GM06990 (cell line): ENCODE results near the gene RASL12.
"Not testable (repeated sequence)": the region's sequence is repeated elsewhere in the genome, so short reads cannot be mapped to it uniquely, and the experiment has no call there.

Experiments
- DNase-seq: peaks from one replicate; pipeline ENCODE4 v3.0.0-alpha.2; 2011; ENCODE audit not compliant: insufficient read length; ENCODE audit errors: extremely low read depth
- H3K27me3 ChIP-seq: replicated peaks from 2 replicates; pipeline ENCODE4 v1.6.0; 2011; ENCODE audit warnings: low read length; ENCODE audit not compliant: control insufficient read depth, insufficient read depth
- H3K36me3 ChIP-seq: 2 replicates; pipeline ENCODE4 v1.5.1; 2011; ENCODE audit warnings: low read length; ENCODE audit not compliant: control insufficient read depth, insufficient read depth
- H3K4me3 ChIP-seq: replicated peaks from 2 replicates; pipeline ENCODE4 v1.5.1; 2011; ENCODE audit warnings: low read depth, mild to moderate bottlenecking, control low read depth, low read length
- TF ChIP-seq, protein P1 (sequence below): IDR thresholded peaks from 2 replicates; pipeline ENCODE4 v1.5.1; 2011; ENCODE audit warnings: low read length, control low read depth, mild to moderate bottlenecking, inconsistent platforms; ENCODE audit not compliant: insufficient read depth, poor library complexity, severe bottlenecking

Gene RASL12

DNA sequence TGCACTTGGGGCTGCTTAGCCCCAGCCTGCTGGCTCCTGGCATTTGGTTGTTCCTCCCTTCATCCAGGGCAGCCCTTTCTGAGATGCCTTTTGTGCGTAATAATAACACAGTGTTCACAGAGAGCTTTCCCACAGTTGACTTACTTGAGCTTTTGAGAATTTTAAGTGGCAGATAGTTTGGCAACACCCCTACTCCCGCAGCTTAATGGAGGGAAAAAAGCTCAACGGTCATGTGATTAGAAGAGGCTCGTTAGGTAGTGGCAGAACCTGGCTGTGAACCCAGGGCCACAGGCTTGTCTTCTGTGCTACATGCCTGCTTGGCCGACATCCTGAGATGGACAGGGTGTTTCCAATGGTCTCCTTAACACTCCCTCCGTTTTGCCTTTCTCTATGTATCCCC is 13.5 kb upstream of the RASL12 start:
- H3K27me3 ChIP-seq, result no peaks in the 10 kb centered on the region; the same call in none of the 2 replicates
- no peak overlapping the region for H3K4me3 ChIP-seq
- no peaks in the 10 kb centered on the region for H3K36me3 ChIP-seq
- TF ChIP-seq, protein P1, sequence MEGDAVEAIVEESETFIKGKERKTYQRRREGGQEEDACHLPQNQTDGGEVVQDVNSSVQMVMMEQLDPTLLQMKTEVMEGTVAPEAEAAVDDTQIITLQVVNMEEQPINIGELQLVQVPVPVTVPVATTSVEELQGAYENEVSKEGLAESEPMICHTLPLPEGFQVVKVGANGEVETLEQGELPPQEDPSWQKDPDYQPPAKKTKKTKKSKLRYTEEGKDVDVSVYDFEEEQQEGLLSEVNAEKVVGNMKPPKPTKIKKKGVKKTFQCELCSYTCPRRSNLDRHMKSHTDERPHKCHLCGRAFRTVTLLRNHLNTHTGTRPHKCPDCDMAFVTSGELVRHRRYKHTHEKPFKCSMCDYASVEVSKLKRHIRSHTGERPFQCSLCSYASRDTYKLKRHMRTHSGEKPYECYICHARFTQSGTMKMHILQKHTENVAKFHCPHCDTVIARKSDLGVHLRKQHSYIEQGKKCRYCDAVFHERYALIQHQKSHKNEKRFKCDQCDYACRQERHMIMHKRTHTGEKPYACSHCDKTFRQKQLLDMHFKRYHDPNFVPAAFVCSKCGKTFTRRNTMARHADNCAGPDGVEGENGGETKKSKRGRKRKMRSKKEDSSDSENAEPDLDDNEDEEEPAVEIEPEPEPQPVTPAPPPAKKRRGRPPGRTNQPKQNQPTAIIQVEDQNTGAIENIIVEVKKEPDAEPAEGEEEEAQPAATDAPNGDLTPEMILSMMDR, result no peak
- DNase-seq, result no peak

DNA sequence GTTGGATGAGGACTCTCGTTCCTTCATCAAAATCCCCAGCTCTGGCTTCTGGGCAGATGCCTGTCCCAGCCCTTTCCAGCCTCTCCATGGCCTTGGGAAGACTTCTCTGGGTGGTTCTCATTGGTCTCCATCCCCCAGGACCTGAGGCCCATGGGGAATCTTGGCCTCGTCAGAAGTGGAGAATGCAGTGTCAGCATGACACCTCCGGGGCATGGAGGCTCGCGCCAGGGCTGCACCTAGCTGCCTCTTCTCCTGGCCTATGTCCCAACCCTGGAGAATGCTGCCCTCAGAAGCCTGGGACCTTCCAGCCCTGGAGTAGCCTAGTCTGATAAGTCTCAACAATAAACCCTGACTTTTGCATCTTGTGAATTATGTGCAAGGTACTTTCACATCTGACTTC is 11.8 kb upstream of the RASL12 start:
- TF ChIP-seq, protein P1, result no peak
- no peak for DNase-seq

DNA sequence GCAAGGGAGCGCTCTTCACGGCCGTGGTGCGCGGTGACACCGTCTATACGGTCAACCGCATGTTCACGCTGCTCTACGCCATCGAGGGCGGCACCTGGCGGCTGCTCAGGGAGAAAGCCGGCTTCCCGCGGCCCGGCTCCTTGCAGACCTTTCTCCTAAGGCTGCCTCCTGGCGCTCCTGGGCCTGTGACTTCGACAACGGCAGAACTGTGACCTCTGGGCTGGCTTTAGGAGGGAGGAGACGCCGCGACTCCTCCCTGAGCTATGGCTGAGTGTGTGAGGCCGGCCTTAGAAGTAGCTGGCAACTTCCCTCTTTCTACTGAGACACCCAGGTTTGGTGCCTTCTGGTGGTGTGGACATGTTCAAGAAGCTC is 10.2 kb upstream of the RASL12 start:
- H3K36me3 ChIP-seq, result no peaks in the 10 kb centered on the region
- no peaks in the 10 kb centered on the region; the same call in 1 of the 2 replicates for H3K27me3 ChIP-seq
- peak; percentile 47 for DNase-seq
- TF ChIP-seq, protein P1, result peak; percentile 25
- H3K4me3 ChIP-seq, result no peak overlapping the region

More for the DNA sequence above, 11.8 kb upstream of the RASL12 start:
- no peak overlapping the region for H3K4me3 ChIP-seq
- no peaks in the 10 kb centered on the region; the same call in 1 of the 2 replicates for H3K27me3 ChIP-seq
- no peaks in the 10 kb centered on the region for H3K36me3 ChIP-seq

DNA sequence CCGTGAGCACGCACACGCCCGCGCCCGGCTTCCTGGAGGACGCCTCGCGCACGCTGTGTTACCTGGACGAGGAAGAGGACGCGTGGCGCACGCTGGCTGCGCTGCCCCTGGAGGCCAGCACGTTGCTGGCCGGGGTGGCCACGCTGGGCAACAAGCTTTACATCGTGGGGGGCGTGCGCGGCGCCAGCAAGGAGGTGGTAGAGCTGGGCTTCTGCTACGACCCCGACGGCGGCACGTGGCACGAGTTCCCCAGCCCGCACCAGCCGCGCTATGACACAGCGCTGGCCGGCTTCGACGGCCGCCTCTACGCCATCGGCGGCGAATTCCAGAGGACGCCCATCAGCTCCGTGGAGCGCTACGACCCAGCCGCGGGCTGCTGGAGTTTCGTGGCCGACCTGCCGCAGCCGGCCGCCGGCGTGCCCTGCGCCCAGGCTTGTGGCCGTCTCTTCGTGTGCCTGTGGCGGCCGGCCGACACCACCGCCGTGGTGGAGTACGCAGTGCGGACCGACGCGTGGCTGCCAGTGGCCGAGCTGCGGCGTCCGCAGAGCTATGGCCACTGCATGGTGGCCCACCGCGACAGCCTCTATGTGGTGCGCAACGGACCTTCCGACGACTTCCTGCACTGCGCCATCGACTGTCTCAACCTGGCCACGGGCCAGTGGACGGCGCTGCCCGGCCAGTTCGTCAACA is 9.6 kb upstream of the RASL12 start:
- Histone ChIP-seq H3K36me3 (no peaks in the 10 kb centered on the region), H3K4me3 (no peak overlapping the region), H3K27me3 (no peaks in the 10 kb centered on the region; the same call in 1 of the 2 replicates)
- TF ChIP-seq, protein P1, result no peak
- no peak for DNase-seq

DNA sequence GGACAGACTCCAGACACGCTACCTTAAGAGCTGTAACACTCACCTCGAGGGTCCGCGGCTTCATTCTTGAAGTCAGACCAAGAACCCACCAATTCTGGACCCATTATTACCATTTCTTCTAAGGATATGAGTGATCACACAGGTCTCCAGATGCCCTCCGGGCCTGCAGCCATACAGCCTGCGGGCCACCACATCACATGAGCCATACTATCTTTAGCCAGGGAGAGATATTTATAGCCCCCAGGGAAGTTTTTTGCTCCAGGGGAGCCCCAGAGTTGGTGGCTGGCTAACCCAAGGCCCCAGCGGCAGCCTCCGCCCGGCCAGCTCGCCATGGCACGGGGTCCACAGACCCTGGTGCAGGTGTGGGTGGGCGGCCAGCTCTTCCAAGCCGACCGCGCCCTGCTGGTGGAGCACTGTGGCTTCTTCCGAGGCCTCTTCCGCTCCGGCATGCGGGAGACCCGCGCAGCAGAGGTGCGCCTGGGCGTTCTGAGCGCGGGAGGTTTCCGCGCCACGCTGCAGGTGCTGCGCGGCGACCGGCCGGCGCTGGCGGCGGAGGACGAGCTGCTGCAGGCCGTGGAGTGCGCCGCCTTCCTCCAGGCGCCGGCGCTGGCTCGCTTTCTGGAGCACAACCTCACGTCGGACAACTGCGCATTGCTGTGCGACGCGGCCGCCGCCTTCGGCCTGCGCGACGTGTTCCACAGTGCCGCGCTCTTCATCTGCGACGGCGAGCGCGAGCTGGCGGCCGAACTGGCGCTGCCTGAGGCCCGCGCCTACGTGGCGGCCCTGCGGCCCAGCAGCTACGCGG is 8.9 kb upstream of the RASL12 start, which contains the start of gene KBTBD13:
Gene KBTBD13, plus strand, starts transcription at position 261 of the 805 bp plus-strand sequence. Its CDS starts 70 bp downstream, at position 331.
- no peaks in the 10 kb centered on the region; the same call in 1 of the 2 replicates for H3K27me3 ChIP-seq
- H3K4me3 ChIP-seq, result no peak within 1 kb of the TSS
- DNase-seq, result no peak
- TF ChIP-seq, protein P1, result no peak
- no peaks in the 10 kb centered on the region for H3K36me3 ChIP-seq

DNA sequence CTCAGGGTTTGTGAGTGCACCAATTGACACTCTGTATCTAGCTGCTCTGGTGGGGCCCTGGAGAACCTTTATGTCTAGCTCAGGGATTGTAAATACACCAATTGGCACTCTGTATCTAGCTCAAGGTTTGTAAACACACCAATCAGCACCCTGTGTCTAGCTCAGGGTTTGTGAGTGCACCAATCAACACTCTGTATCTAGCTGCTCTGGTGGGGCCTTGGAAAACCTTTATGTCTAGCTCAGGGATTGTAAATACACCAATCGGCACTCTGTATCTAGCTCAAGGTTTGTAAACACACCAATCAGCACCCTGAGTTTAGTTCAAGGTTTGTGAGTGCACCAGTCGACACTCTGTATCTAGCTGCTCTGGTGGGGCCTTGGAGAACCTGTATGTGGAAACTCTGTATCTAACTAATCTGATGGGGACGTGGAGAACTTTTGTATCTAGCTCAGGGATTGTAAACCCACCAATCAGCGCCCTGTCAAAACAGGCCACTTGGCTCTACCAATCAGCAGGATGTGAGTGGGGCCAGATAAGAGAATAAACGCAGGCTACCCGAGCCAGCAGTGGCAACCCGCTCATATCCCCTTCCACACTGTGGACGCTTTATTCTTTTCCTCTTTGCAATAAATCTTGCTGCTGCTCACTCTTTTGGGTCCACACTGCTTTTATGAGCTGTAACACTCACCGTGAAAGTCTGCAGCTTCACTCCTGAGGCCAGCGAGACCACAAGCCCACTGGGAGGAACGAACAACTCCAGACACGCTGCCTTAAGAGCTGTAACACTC is 8.0 kb upstream of the RASL12 start:
- H3K27me3 ChIP-seq, H3K36me3 ChIP-seq, H3K4me3 ChIP-seq, DNase-seq: not testable (repeated sequence)

DNA sequence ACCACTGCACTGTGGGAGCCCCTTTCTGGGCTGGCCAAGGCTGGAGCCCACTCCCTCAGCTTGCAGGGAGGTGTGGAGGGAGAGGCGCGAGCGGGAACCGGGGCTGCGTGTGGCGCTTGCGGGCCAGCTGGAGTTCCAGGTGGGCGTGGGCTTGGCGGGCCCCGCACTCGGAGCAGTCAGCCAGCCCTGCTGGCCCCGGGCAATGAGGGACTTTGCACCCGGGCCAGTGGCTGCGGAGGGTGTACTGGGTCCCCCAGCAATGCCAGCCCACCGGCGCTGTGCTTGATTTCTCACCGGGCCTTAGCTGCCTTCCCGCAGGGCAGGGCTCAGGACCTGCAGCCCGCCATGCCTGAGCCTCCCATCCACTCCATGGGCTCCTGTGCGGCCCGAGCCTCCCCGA is 7.2 kb upstream of the RASL12 start:
- H3K27me3 ChIP-seq, H3K4me3 ChIP-seq, DNase-seq, H3K36me3 ChIP-seq: not testable (repeated sequence)
